ENCODE data around the gene HAL.

HAL gene, protein sequence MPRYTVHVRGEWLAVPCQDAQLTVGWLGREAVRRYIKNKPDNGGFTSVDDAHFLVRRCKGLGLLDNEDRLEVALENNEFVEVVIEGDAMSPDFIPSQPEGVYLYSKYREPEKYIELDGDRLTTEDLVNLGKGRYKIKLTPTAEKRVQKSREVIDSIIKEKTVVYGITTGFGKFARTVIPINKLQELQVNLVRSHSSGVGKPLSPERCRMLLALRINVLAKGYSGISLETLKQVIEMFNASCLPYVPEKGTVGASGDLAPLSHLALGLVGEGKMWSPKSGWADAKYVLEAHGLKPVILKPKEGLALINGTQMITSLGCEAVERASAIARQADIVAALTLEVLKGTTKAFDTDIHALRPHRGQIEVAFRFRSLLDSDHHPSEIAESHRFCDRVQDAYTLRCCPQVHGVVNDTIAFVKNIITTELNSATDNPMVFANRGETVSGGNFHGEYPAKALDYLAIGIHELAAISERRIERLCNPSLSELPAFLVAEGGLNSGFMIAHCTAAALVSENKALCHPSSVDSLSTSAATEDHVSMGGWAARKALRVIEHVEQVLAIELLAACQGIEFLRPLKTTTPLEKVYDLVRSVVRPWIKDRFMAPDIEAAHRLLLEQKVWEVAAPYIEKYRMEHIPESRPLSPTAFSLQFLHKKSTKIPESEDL
- 0.40 to 1.2 reads per million in 2 donors for total RNA-seq

- peak in 1 of 5 experiments; percentile 27 for DNase-seq
Measured at GRCh38 chr12:95996034-95996658, at the start of gene HAL. Gene HAL (minus strand): TSS chr12:95996344. CDS start chr12:95995910, 434 bp downstream.

- peak in 1 of 5 experiments; percentile 54 for DNase-seq
Measured at GRCh38 chr12:96045566-96045965, 49.4 kb upstream of the HAL start.

DNA sequence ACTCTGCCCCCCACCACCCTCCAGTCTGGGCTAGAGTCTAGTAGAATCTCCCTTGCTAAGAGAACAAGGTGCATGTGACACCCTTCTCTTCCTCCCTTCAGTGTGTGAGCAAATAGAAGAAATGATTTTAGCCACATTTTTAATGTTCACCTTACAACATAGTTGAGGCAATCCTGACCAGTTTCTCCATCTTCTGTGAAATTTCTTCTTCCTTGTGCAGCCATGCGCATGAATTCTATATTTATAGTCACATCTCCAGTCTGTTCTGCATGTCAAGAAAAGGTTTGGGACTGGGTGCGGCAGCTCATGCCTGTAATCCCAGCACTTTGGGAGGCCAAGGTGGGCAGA, 48.8 kb upstream of the HAL start:
- DNase-seq, result no peak

DNA sequence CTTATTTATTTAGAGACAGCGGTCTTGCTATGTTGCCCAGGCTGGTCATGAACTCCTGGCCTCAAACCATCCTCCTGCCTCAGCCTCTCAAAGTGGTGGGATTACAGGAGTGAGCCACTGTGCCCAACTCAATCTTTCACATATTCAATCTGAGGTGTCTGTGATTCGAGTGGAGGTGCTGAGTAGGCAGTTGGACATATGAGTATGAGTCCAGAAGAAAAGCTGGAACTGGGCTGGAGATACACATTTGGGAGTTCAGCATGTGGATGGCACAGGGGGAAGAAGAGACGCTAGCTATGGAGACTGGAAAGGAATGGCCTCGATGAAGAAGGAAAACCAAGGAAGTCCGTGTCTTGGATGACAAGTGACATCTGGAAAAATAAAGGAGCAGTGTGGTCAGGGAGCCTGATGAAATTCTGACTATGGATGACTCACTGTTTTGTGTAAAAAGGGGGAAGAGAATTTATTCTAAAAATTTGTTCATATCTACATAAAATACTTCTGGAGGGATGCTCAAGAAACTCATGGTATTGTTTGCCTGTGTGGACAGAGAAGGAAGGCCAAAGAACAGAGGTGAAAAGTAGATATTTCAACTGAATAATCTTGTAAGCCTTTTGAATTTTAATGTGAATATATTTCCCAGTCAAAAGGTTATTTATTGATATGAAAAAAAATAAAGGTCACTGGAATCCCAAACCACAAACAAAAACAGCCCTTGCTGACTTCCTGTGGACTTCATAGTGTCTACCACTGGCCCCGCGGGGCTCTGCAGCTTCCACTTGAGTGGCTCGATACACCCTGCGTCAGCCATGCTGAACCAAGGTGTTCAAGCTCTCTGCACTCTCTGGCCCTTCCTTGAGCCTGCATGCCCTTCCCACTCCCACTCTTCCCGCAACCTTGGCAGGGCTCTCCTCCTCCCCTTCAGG, 48.1 kb upstream of the HAL start:
- DNase-seq, result no peak

- no peak for DNase-seq
Measured at GRCh38 chr12:96041181-96041580, 45.0 kb upstream of the HAL start.

- no peak for DNase-seq
Measured at GRCh38 chr12:96040305-96041133, 44.4 kb upstream of the HAL start.

- DNase-seq, result no peak
Measured at GRCh38 chr12:96039516-96039915, 43.4 kb upstream of the HAL start.

- DNase-seq, result no peak
Measured at GRCh38 chr12:96036765-96037455, 40.8 kb upstream of the HAL start.

GRCh38 chr12:96035283-96036236, 39.4 kb upstream of the HAL start, which contains the start of gene LTA4H:
Gene LTA4H (minus strand): TSS chr12:96035587. CDS start chr12:96035519, 68 bp downstream.
- peak; percentile 80 to 99 (median 95) for DNase-seq

GRCh38 chr12:96034621-96035282, 38.6 kb upstream of the HAL start:
- no peak for DNase-seq

- peak in 1 of 5 experiments; percentile 43 for DNase-seq
Measured at GRCh38 chr12:96033549-96034389, 37.6 kb upstream of the HAL start.

GRCh38 chr12:96029826-96030225, 33.7 kb upstream of the HAL start:
- no peak for DNase-seq

GRCh38 chr12:96028538-96028937, 32.4 kb upstream of the HAL start:
- no peak for DNase-seq

DNA sequence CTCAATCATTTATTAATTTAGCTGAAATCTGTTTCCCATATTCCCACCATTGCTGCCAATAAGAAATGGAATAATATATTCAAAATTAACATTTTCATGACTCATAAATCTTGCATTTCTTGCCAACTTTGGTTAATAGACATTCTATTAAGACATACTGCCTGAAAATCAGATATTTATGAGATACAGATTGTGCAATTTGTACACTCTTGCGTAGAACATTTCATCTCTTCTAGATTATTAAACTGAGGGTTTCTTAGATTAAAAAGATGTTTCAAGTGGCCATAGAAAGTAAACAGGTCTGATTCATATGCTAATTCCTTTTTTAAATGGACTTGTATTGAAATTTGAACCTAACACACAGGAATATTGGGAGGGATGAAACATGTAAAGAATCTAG, 30.2 kb upstream of the HAL start:
- DNase-seq, result no peak

DNA sequence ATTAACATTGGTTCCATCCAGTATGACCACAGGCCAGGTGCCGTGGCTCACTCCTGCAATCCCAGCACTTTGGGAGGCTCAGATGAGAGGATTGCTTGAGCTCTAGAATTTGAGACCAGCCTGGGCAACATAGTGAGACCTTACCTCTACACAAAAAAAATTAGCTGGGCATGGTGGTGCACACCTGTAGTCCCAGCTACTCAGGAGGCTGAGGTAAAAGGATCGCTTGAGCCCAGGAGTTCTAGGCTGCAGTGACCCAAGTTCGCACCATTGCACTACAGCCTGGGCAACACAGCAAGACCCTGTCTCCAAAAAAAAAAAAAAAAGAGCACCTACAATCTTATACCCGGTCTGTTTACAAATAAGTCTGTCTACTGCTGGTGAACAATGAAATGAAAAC, 29.4 kb upstream of the HAL start:
- no peak for DNase-seq

- no peak for DNase-seq
Measured at GRCh38 chr12:96020314-96021003, 24.3 kb upstream of the HAL start.

GRCh38 chr12:96015672-96016071, 19.5 kb upstream of the HAL start:
- no peak for DNase-seq
